ENCODE data around the gene TIMM17A.
"Not testable (repeated sequence)": the region's sequence is repeated elsewhere in the genome, so short reads cannot be mapped to it uniquely, and the experiment has no call there.

TIMM17A gene

GRCh38 chr1:202014060-202014459 is 58.8 kb downstream of the TIMM17A start:
- DNase-seq, result no peak

GRCh38 chr1:202014915-202015661 is 59.8 kb downstream of the TIMM17A start:
- no peak for DNase-seq

- DNase-seq, result no peak
Measured at GRCh38 chr1:202015662-202015937, 60.3 kb downstream of the TIMM17A start.

- DNase-seq, result no peak
Measured at GRCh38 chr1:202016022-202016810, 60.9 kb downstream of the TIMM17A start.

- no peak for DNase-seq
Measured at GRCh38 chr1:202016811-202017748, 61.8 kb downstream of the TIMM17A start.

- no peak for DNase-seq
Measured at GRCh38 chr1:202017749-202018467, 62.6 kb downstream of the TIMM17A start.

GRCh38 chr1:202018468-202019234 is 63.3 kb downstream of the TIMM17A start:
- no peak for DNase-seq

- DNase-seq, result not testable (repeated sequence)
Measured at GRCh38 chr1:202019235-202019558, 63.9 kb downstream of the TIMM17A start.

All from anterior cingulate cortex (tissue), 58 donors.